K562 (cell line): ENCODE data around the gene SYNPO2. TPM values are rescaled to one million over a fixed set of nuclear protein-coding genes. Genes with fewer than 3 reads are reported as not detected.

ENCODE experiments used
- ATAC-seq: fragments of 200-7000 bp; cut with Tn5 transposase; 3 replicates; pipeline ENCODE4 v1.9.1; 2020; ENCODE audit warnings: moderate library complexity
- BruUV-seq: library from RNA; stranded (reverse); fragments of 400-500 nt; replicated peaks from 2 replicates; lab custom pipeline; 2021; lab: Mats Ljungman, UMichigan
- CTCF ChIA-PET: fragments of 300-600 bp; formaldehyde crosslinking; extraction: SDS; loops from one replicate; lab custom pipeline; 2021; ENCODE audit warnings: low intra/inter-chr PET ratio; lab: Yijun Ruan, JAX
- POLR2A ChIA-PET: fragments of 300-600, 350-650 bp; sonication (Branson Sonifier 250); formaldehyde crosslinking; extraction: SDS; loops from one replicate; lab custom pipeline; 2021; ENCODE audit warnings: antibody characterized with exemption, inconsistent platforms; lab: Yijun Ruan, JAX
- DNase-seq, 4 experiments: peaks; one replicate each; pipeline versions ENCODE4 v3.0.0 to v3.0.0-alpha.2; 2011 to 2018; ENCODE audit warnings: low spot score in 3 of 4, mixed read lengths in 3 of 4; ENCODE audit errors: extremely low read depth in 1 of 4
- FAIRE-seq: peaks from 2 replicates; lab custom pipeline; 2011; peaks lifted over from hg19 to GRCh38; lab: Jason Lieb, UNC
- H2AFZ ChIP-seq: 2 replicates; pipeline ENCODE4 v1.6.0; 2011; ENCODE audit warnings: low read depth, low read length, control low read depth, inconsistent platforms
- H3K27ac ChIP-seq: fragments of 200-600 bp; 3 replicates; pipeline ENCODE4 v1.8.0; 2011; ENCODE audit warnings: low read depth, mild to moderate bottlenecking, control low read depth, inconsistent platforms, low read length, moderate library complexity, mixed read lengths; ENCODE audit errors: extremely low read depth
- H3K27me3 ChIP-seq, 2 experiments: fragments of 300-600 bp in 1 of 2; 2 replicates in 1 of 2; 3 replicates in 1 of 2; pipeline versions ENCODE4 v1.6.0 to v1.8.0; 2011; ENCODE audit warnings: inconsistent platforms in 2 of 2, low read length in 2 of 2, mild to moderate bottlenecking in 1 of 2, mixed read lengths in 1 of 2, moderate library complexity in 1 of 2; ENCODE audit not compliant: control insufficient read depth in 2 of 2, insufficient read depth in 2 of 2
- H3K36me3 ChIP-seq: fragments of 300-600 bp; 3 replicates; pipeline ENCODE4 v1.8.0; 2011; ENCODE audit warnings: mild to moderate bottlenecking, low read length, inconsistent platforms; ENCODE audit not compliant: control insufficient read depth, insufficient read depth
- H3K4me1 ChIP-seq, 2 experiments: fragments of 200-600 bp in 1 of 2; replicated peaks in 1 of 2; 2 replicates in 1 of 2; 3 replicates in 1 of 2; pipeline versions ENCODE4 v1.5.1 to v1.8.0; 2011; ENCODE audit warnings: inconsistent platforms in 2 of 2, low read length in 2 of 2, mild to moderate bottlenecking in 1 of 2, mixed read lengths in 1 of 2, moderate library complexity in 1 of 2; ENCODE audit not compliant: control insufficient read depth in 2 of 2, insufficient read depth in 2 of 2
- H3K4me2 ChIP-seq: 2 replicates; pipeline ENCODE4 v1.6.1; 2011; ENCODE audit warnings: low read length, control low read depth, inconsistent platforms, mixed read lengths; ENCODE audit not compliant: insufficient read depth
- H3K4me3 ChIP-seq: fragments of 200-600 bp; sonication (generic), shearing (Covaris generic); 2 replicates; pipeline ENCODE4 v1.5.1; 2016; ENCODE audit warnings: control low read depth, inconsistent platforms
- H3K79me2 ChIP-seq: fragments of 200-600 bp; 3 replicates; pipeline ENCODE4 v1.8.0; 2011; ENCODE audit warnings: low read length, inconsistent platforms; ENCODE audit not compliant: control insufficient read depth, insufficient read depth
- H3K9ac ChIP-seq, 2 experiments: 2 replicates each; pipeline versions ENCODE4 v1.6.0 to v1.6.1; 2011; ENCODE audit warnings: low read depth in 2 of 2, low read length in 2 of 2, control low read depth in 1 of 2, inconsistent platforms in 1 of 2, mild to moderate bottlenecking in 1 of 2, mixed read lengths in 1 of 2; ENCODE audit not compliant: insufficient read depth in 1 of 2
- H3K9me1 ChIP-seq: one replicate; pipeline ENCODE4 v1.6.0; 2011; ENCODE audit warnings: inconsistent platforms, mild to moderate bottlenecking, low read length, moderate library complexity; ENCODE audit not compliant: control insufficient read depth, insufficient read depth
- H3K9me3 ChIP-seq: replicated peaks from 2 replicates; pipeline ENCODE4 v1.5.1; 2011; ENCODE audit warnings: low read depth, low read length, inconsistent platforms; ENCODE audit not compliant: control insufficient read depth, insufficient read depth
- H4K20me1 ChIP-seq: replicated peaks from 2 replicates; pipeline ENCODE4 v1.6.1; 2011; ENCODE audit warnings: low read length, inconsistent platforms, mixed read lengths; ENCODE audit not compliant: control insufficient read depth, insufficient read depth
- DPF2 ChIP-seq: fragments of 450-650 bp; IDR thresholded peaks from 2 replicates; pipeline ENCODE4 v1.6.1; 2016
- KLF13 ChIP-seq: fragments of 450-650 bp; IDR thresholded peaks from 2 replicates; pipeline ENCODE4 v1.6.1; 2016; ENCODE audit warnings: missing genetic modification characterization, low read depth, mild to moderate bottlenecking, missing compliant biosample characterization, moderate library complexity, borderline replicate concordance
- MAFK ChIP-seq: IDR thresholded peaks from 2 replicates; pipeline ENCODE4 v1.6.1; 2011; ENCODE audit warnings: low read length, improper control_type of control experiment
- NBN ChIP-seq: fragments of 450-650 bp; IDR thresholded peaks from 2 replicates; pipeline ENCODE4 v1.6.1; 2016; ENCODE audit warnings: low read depth, mild to moderate bottlenecking
- PHF21A ChIP-seq: fragments of 450-650 bp; IDR thresholded peaks from 2 replicates; pipeline ENCODE4 v1.6.1; 2017; ENCODE audit warnings: low read depth, borderline replicate concordance
- SMARCA5 ChIP-seq: fragments of 450-650 bp; IDR thresholded peaks from 2 replicates; pipeline ENCODE4 v1.6.1; 2016
- TAF15 ChIP-seq: fragments of 200-400 bp; formaldehyde crosslinking; IDR thresholded peaks from 2 replicates; pipeline ENCODE4 v1.6.1; 2017; ENCODE audit warnings: mild to moderate bottlenecking, low read depth, low read length, moderate library complexity
- TRIM28 ChIP-seq: fragments of 450-650 bp; IDR thresholded peaks from 2 replicates; pipeline ENCODE4 v1.6.1; 2017
- ZNF408 ChIP-seq: fragments of 250-450 bp; sonication (Bioruptor Pico); IDR thresholded peaks from 2 replicates; pipeline ENCODE4 v1.4.0; 2020; ENCODE audit warnings: low read depth, mild to moderate bottlenecking, moderate library complexity
- WGBS: fragments of 100-300 bp; shearing (Covaris generic); methylation state at CpG from one replicate; pipeline ENCODE4 v1.1.6; 2016; ENCODE audit warnings: low coverage, mixed read lengths; ENCODE audit not compliant: insufficient coverage; ENCODE audit errors: missing lambda C conversion rate; 5-methylcytosine and 5-hydroxymethylcytosine counted together
- in situ Hi-C: fragments of 300-500 bp; cut with MboI; formaldehyde crosslinking; loops from 4 replicates; pipeline ENCODE4 v1.15.0; 2018; ENCODE audit warnings: inconsistent platforms, mixed read lengths
- intact Hi-C: fragments of 100-400 bp; cut with micrococcal nuclease; formaldehyde crosslinking; loops from 2 replicates; pipeline ENCODE4 v1.14.2; 2022
- polyA plus RNA-seq, 8 experiments: library from polyadenylated mRNA; depleted of rRNA in 4 of 8; stranded (reverse) in 5 of 8; unstranded in 3 of 8; fragments of >200 nt; fragmentation: Nextera tagmentation in 2 of 8; fragmentation: Illumina TruSeq in 1 of 8; extraction: Ambion mirVana in 2 of 8; extraction: Trizol in 1 of 8; gene quantifications; 2 replicates each; pipeline versions ENCODE4 v1.2.1 to v1.2.3, GENCODE V29; 2011 to 2014; ENCODE audit warnings: inconsistent platforms in 1 of 8, missing spikeins in 1 of 8
- total RNA-seq, 7 experiments: library from RNA; depleted of rRNA in 6 of 7; stranded (reverse); fragments of >200 nt in 6 of 7; fragmentation: Illumina TruSeq in 2 of 7; extraction: Trizol in 2 of 7; gene quantifications; 2 replicates each; pipeline versions ENCODE4 v1.2.1 to v1.2.3, GENCODE V29; 2011 to 2021; ENCODE audit warnings: low replicate concordance in 1 of 7

Gene SYNPO2
- total and polyA plus RNA-seq, 9 of the 15 experiments (the other 6 are each of a cell fraction or from before 2014, with no cell fraction given), result 0.03 to 0.18 TPM; not detected in 7

GRCh38 chr4:118909173-118909956, 20.7 kb downstream of the SYNPO2 start:
- peaks cover 0 to 4% of the 10 kb centered on the region in 2 experiments; a peak in 1 of 5 replicates for H3K27me3 ChIP-seq
- H3K4me3 ChIP-seq, result no peak overlapping the region
- intact Hi-C loops, result no loop called here
- no peaks in the 10 kb centered on the region; a peak in 1 of 5 replicates for H3K4me1 ChIP-seq
- in situ Hi-C loops, result no loop called here
- H3K4me2 ChIP-seq, result no peak overlapping the region
- no TSS peak for BruUV-seq
- H4K20me1 ChIP-seq, result no peaks in the 10 kb centered on the region
- H3K9me3 ChIP-seq, result no peaks in the 10 kb centered on the region
- no peak overlapping the region for H3K9ac ChIP-seq
- DNase-seq (no peak), FAIRE-seq (no peak), ATAC-seq (no peak)
- WGBS, result 0% methylated on average over 8 of the region's 8 CpGs
- TF ChIP-seq TAF15, result no peak
- no peak for TF ChIP-seq PHF21A
- TF ChIP-seq NBN, result no peak
- no peaks in the 10 kb centered on the region for H3K79me2 ChIP-seq
- H3K9me1 ChIP-seq, result no peaks in the 10 kb centered on the region
- H2AFZ ChIP-seq, result no peak overlapping the region
- ChIA-PET POLR2A (no interaction called here), CTCF (no interaction called here)
- H3K36me3 ChIP-seq, result no peaks in the 10 kb centered on the region
- H3K27ac ChIP-seq, result no peak overlapping the region

GRCh38 chr4:118910221-118910620, 21.6 kb downstream of the SYNPO2 start:
- no peak for TF ChIP-seq TRIM28
- no peak for TF ChIP-seq KLF13 (tag)
- TF ChIP-seq SMARCA5, result no peak
- no peak for TF ChIP-seq DPF2
- no peak for TF ChIP-seq ZNF408 (CRISPR knock-in tag)
- TF ChIP-seq MAFK, result no peak

More at GRCh38 chr4:118910221-118910620, 21.6 kb downstream of the SYNPO2 start:
- POLR2A ChIA-PET, result no interaction called here
- no peak overlapping the region for H2AFZ ChIP-seq
- intact Hi-C loops (no loop called here), in situ Hi-C loops (no loop called here)
- DNase-seq (no peak), ATAC-seq (no peak), FAIRE-seq (no peak)
- no peaks in the 10 kb centered on the region for H3K9me3 ChIP-seq
- no peaks in the 10 kb centered on the region for H3K4me1 ChIP-seq
- H3K9me1 ChIP-seq, result no peaks in the 10 kb centered on the region
- H3K27ac ChIP-seq, result no peak overlapping the region
- no peak overlapping the region for H3K9ac ChIP-seq
- H3K79me2 ChIP-seq, result no peaks in the 10 kb centered on the region
- CTCF ChIA-PET, result no interaction called here
- peaks cover 0 to 4% of the 10 kb centered on the region in 2 experiments; a peak in 1 of 5 replicates for H3K27me3 ChIP-seq
- no peaks in the 10 kb centered on the region for H3K36me3 ChIP-seq
- no TSS peak for BruUV-seq
- H3K4me3 ChIP-seq, result no peak overlapping the region
- no peak overlapping the region for H3K4me2 ChIP-seq
- no peaks in the 10 kb centered on the region for H4K20me1 ChIP-seq
- 0% methylated on average over 3 of the region's 3 CpGs for WGBS
